SK-N-SH (cell line): ENCODE results near the gene RAPGEF3. TPM values are rescaled to one million over a fixed set of nuclear protein-coding genes. Genes with fewer than 3 reads are reported as not detected.

Source experiments
- CTCF ChIA-PET: fragments of 300-600, 350-600 bp; formaldehyde crosslinking; extraction: SDS; loops from one replicate; lab custom pipeline; 2021; lab: Yijun Ruan, JAX
- POLR2A ChIA-PET: fragments of 350-600 bp; sonication (Branson Sonifier 250); formaldehyde crosslinking; extraction: SDS; loops from one replicate; lab custom pipeline; 2020; ENCODE audit warnings: antibody characterized with exemption, inconsistent platforms; lab: Yijun Ruan, JAX
- DNase-seq: peaks from one replicate; pipeline ENCODE4 v3.0.0; 2012
- H2AFZ ChIP-seq: fragments of 200-600 bp; sonication (generic); 2 replicates; pipeline ENCODE4 v1.8.1; 2016; ENCODE audit warnings: antibody characterized with exemption, mild to moderate bottlenecking, low read depth
- H3F3A ChIP-seq: fragments of 200-600 bp; sonication (generic); replicated peaks from 2 replicates; pipeline ENCODE3; 2016; ENCODE audit warnings: antibody characterized with exemption, mild to moderate bottlenecking; ENCODE audit not compliant: insufficient read depth
- H3K27ac ChIP-seq, 2 experiments: fragments of 200-500 bp in 1 of 2; fragments of 200-600 bp in 1 of 2; sonication (Bioruptor generic) in 1 of 2; sonication (generic), shearing (Covaris generic) in 1 of 2; 2 replicates each; pipeline versions ENCODE4 v1.5.1 to v1.6.1; 2014 to 2016; ENCODE audit warnings: low read depth in 2 of 2, inconsistent platforms in 1 of 2, low read length in 1 of 2, mild to moderate bottlenecking in 1 of 2, mixed read lengths in 1 of 2
- H3K27me3 ChIP-seq: fragments of 200-600 bp; sonication (generic), shearing (Covaris generic); 2 replicates; pipeline ENCODE4 v1.6.1; 2016; ENCODE audit warnings: mixed run types; ENCODE audit not compliant: insufficient read depth
- H3K36me3 ChIP-seq, 2 experiments: fragments of 200-500 bp in 1 of 2; fragments of 200-600 bp in 1 of 2; sonication (Bioruptor generic) in 1 of 2; sonication (generic) in 1 of 2; replicated peaks in 1 of 2; 2 replicates each; pipeline versions ENCODE3 to v1.5.1; 2014 to 2016; ENCODE audit warnings: low read length in 1 of 2, mild to moderate bottlenecking in 1 of 2; ENCODE audit not compliant: insufficient read depth in 2 of 2, control insufficient read depth in 1 of 2
- H3K4me1 ChIP-seq, 2 experiments: fragments of 200-500 bp in 1 of 2; fragments of 200-600 bp in 1 of 2; sonication (Bioruptor generic) in 1 of 2; sonication (generic), shearing (Covaris generic) in 1 of 2; 2 replicates each; pipeline versions ENCODE4 v1.5.1 to v1.6.1; 2014 to 2016; ENCODE audit warnings: low read depth in 1 of 2, low read length in 1 of 2, mixed run types in 1 of 2; ENCODE audit not compliant: insufficient read depth in 2 of 2, control insufficient read depth in 1 of 2
- H3K4me2 ChIP-seq: fragments of 200-600 bp; sonication (generic), shearing (Covaris generic); 2 replicates; pipeline ENCODE4 v1.6.1; 2017; ENCODE audit warnings: mixed run types
- H3K4me3 ChIP-seq, 2 experiments: fragments of 200-500 bp in 1 of 2; fragments of 200-600 bp in 1 of 2; sonication (Bioruptor generic) in 1 of 2; sonication (generic), shearing (Covaris generic) in 1 of 2; 2 replicates each; pipeline versions ENCODE4 v1.5.1 to v1.8.1; 2014 to 2016; ENCODE audit warnings: low read depth in 2 of 2, inconsistent platforms in 1 of 2, low read length in 1 of 2, mild to moderate bottlenecking in 1 of 2, mixed read lengths in 1 of 2, moderate library complexity in 1 of 2
- H3K79me2 ChIP-seq: fragments of 200-600 bp; sonication (generic); 2 replicates; pipeline ENCODE4 v1.8.1; 2017; ENCODE audit warnings: mild to moderate bottlenecking; ENCODE audit not compliant: insufficient read depth
- H3K9ac ChIP-seq: fragments of 200-600 bp; sonication (generic); 2 replicates; pipeline ENCODE4 v1.6.1; 2017; ENCODE audit warnings: mixed run types
- H3K9me2 ChIP-seq: fragments of 200-600 bp; sonication (generic); 2 replicates; pipeline ENCODE4 v1.6.1; 2017; ENCODE audit warnings: mixed run types
- H3K9me3 ChIP-seq: fragments of 200-600 bp; sonication (generic); 2 replicates; pipeline ENCODE4 v1.6.1; 2017; ENCODE audit warnings: mixed run types, mild to moderate bottlenecking, moderate library complexity
- H4K20me1 ChIP-seq: fragments of 200-600 bp; sonication (generic); 2 replicates; pipeline ENCODE4 v1.6.1; 2017; ENCODE audit warnings: mild to moderate bottlenecking, mixed run types; ENCODE audit not compliant: insufficient read depth
- CHD2 ChIP-seq: fragments of 150-350 bp; IDR thresholded peaks from 2 replicates; pipeline ENCODE4 v1.6.1; 2018; ENCODE audit warnings: low read length; ENCODE audit not compliant: partially characterized antibody
- ELF1 ChIP-seq: IDR thresholded peaks from 2 replicates; pipeline ENCODE4 v1.4.0; 2012
- EP300 ChIP-seq, 2 experiments: IDR thresholded peaks; 2 replicates each; pipeline versions ENCODE4 v1.4.0 to v1.6.1; 2012; ENCODE audit warnings: borderline replicate concordance in 1 of 2, low read depth in 1 of 2, low read length in 1 of 2
- EZH2phosphoT487 ChIP-seq: fragments of 200-600 bp; sonication (generic); IDR thresholded peaks from 2 replicates; pipeline ENCODE4 v1.6.1; 2017; ENCODE audit warnings: low read depth, mixed run types, mild to moderate bottlenecking, antibody characterized with exemption, moderate library complexity, borderline replicate concordance
- FOSL2 ChIP-seq: IDR thresholded peaks from 2 replicates; pipeline ENCODE4 v1.4.0; 2012; ENCODE audit warnings: low read depth, mild to moderate bottlenecking, moderate library complexity, borderline replicate concordance
- GATA2 ChIP-seq: sonication (generic); formaldehyde crosslinking; IDR thresholded peaks from 2 replicates; pipeline ENCODE4 v1.5.0; 2020; ENCODE audit warnings: mild to moderate bottlenecking, missing genetic modification reagents
- JUND ChIP-seq: IDR thresholded peaks from 2 replicates; pipeline ENCODE4 v1.4.0; 2012
- MXI1 ChIP-seq: IDR thresholded peaks from 2 replicates; pipeline ENCODE4 v1.6.1; 2012; ENCODE audit warnings: mild to moderate bottlenecking, low read depth, low read length, improper control_type of control experiment
- NFIC ChIP-seq: IDR thresholded peaks from 2 replicates; pipeline ENCODE4 v1.4.0; 2012; ENCODE audit warnings: borderline replicate concordance
- NRF1 ChIP-seq: IDR thresholded peaks from 2 replicates; pipeline ENCODE4 v1.6.1; 2012; ENCODE audit warnings: low read depth, mild to moderate bottlenecking, low read length
- POLR2AphosphoS5 ChIP-seq: IDR thresholded peaks from 2 replicates; pipeline ENCODE4 v1.6.1; 2012; ENCODE audit warnings: low read depth, low read length
- RAD21 ChIP-seq: IDR thresholded peaks from 2 replicates; pipeline ENCODE4 v1.6.1; 2012; ENCODE audit warnings: mild to moderate bottlenecking, low read length
- RCOR1 ChIP-seq: fragments of 150-350 bp; IDR thresholded peaks from 2 replicates; pipeline ENCODE4 v1.6.1; 2017; ENCODE audit warnings: antibody characterized with exemption, low read length
- RFX5 ChIP-seq: IDR thresholded peaks from 2 replicates; pipeline ENCODE4 v1.6.1; 2012; ENCODE audit warnings: mild to moderate bottlenecking, improper control_type of control experiment, low read length
- RXRA ChIP-seq: IDR thresholded peaks from 2 replicates; pipeline ENCODE4 v1.4.0; 2012; ENCODE audit warnings: low read depth, mild to moderate bottlenecking, borderline replicate concordance
- TAF1 ChIP-seq: IDR thresholded peaks from 2 replicates; pipeline ENCODE4 v1.6.1; 2012; ENCODE audit warnings: low read depth, mild to moderate bottlenecking, low read length, moderate library complexity, borderline replicate concordance
- TCF12 ChIP-seq: IDR thresholded peaks from 2 replicates; pipeline ENCODE4 v1.4.0; 2012
- TEAD4 ChIP-seq: IDR thresholded peaks from 2 replicates; pipeline ENCODE4 v1.4.0; 2012; ENCODE audit warnings: mild to moderate bottlenecking, borderline replicate concordance; ENCODE audit not compliant: insufficient read depth
- WGBS: methylation state at CpG from one replicate; pipeline ENCODE4 v1.1.6; 2017; ENCODE audit warnings: low lambda C conversion rate; 5-methylcytosine and 5-hydroxymethylcytosine counted together
- polyA plus RNA-seq, 3 experiments: library from polyadenylated mRNA; depleted of rRNA; stranded (reverse); fragments of >200 nt; gene quantifications; 2 replicates each; pipeline ENCODE4 v1.2.3, GENCODE V29; 2012
- TF ChIP-seq, protein P1 (sequence below): IDR thresholded peaks from 2 replicates; pipeline ENCODE4 v1.4.0; 2012; ENCODE audit warnings: low read depth
- TF ChIP-seq, protein P2 (sequence below): IDR thresholded peaks from 2 replicates; pipeline ENCODE4 v1.6.1; 2012; ENCODE audit warnings: mild to moderate bottlenecking, low read depth, low read length, moderate library complexity
- TF ChIP-seq, protein P3 (sequence below): IDR thresholded peaks from 2 replicates; pipeline ENCODE4 v1.4.0; 2012; ENCODE audit warnings: low read depth, borderline replicate concordance

The RAPGEF3 gene
- polyA plus RNA-seq, 1 of the 3 experiments (the other 2 are of a cell fraction) = 0.90 TPM

DNA sequence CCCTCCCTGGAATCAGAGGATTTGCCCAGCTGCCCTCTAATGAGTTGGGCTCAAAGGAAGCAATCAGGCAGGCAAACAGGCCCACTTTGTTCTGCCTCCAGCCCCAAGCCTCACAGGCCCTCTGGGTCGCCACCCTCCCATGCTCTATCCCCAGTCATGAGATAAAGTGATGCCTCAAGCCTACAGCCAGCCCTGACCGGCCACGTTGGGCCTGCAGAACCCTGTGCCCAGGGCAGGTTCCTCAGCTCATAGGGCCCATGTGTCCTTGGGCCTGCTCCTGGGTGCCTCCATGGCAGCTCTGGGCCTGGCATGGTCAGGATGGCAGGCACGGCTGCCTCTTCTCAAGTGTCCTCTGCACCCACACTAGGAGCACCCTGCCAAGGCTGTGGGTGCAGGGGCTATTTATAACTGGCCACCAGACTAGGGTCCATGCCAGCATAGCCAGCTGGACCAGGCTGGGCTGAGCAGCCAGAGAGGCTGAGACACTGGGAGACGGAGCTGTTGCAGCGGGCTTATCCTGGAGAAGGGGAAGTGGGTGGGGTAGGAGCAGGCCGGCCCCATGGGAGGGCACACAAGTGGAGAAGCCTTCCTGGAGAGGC, 40.8 kb upstream of the RAPGEF3 start (continued):
- TF ChIP-seq POLR2AphosphoS5 (no peak), EZH2phosphoT487 (no peak), CHD2 (no peak), TAF1 (no peak), TEAD4 (no peak), TCF12 (no peak), GATA2 (no peak), NRF1 (no peak), EP300 (IDR thresholded peaks at IDR 0.05; ENCODE audit: borderline replicate concordance in 1 of 2, low read depth in 1 of 2, low read length in 1 of 2) (no peak)

DNA sequence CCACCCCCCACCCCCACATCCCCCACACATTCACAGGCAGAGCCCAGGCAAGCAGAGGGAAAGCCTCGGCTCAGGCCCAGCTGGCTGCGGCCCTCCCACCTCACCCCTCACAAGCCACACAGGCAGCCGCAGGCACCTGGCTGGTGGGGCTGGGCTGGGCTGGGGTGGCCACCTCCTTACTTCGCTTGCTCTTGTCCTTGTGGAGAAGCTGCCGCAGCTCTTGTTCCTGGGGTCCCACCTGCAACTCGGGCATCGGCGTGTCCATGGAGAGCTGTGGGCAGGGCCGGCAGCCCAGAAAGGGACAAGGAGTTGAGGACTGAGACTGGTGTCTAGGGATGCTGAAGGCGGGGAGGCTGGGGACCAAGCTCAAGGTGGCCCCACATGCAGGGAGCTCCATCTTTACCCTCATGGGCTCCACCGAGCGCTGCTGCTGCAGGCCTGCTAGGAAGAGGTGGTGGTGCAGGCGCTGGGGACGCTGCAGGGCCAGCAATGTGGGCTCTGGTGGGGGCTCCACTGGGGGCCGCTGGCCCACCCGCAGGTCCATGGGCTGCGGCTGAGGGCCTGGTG, 39.8 kb upstream of the RAPGEF3 start:
- H3K27me3 ChIP-seq = no peaks in the 10 kb centered on the region
- no peak overlapping the region for H3K4me2 ChIP-seq
- H3K36me3 ChIP-seq = peaks cover 14 to 50% of the 10 kb centered on the region in 2 experiments
- WGBS = 98% methylated on average over 7 of the region's 17 CpGs
- no peak for TF ChIP-seq EP300 (IDR thresholded peaks at IDR 0.05; ENCODE audit: borderline replicate concordance in 1 of 2, low read depth in 1 of 2, low read length in 1 of 2)
- no peak for TF ChIP-seq CHD2
- no peak for TF ChIP-seq JUND
- no peak for TF ChIP-seq ELF1
- TF ChIP-seq POLR2AphosphoS5 = no peak
- TF ChIP-seq, protein P1, sequence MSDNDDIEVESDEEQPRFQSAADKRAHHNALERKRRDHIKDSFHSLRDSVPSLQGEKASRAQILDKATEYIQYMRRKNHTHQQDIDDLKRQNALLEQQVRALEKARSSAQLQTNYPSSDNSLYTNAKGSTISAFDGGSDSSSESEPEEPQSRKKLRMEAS = no peak
- TF ChIP-seq, protein P2, sequence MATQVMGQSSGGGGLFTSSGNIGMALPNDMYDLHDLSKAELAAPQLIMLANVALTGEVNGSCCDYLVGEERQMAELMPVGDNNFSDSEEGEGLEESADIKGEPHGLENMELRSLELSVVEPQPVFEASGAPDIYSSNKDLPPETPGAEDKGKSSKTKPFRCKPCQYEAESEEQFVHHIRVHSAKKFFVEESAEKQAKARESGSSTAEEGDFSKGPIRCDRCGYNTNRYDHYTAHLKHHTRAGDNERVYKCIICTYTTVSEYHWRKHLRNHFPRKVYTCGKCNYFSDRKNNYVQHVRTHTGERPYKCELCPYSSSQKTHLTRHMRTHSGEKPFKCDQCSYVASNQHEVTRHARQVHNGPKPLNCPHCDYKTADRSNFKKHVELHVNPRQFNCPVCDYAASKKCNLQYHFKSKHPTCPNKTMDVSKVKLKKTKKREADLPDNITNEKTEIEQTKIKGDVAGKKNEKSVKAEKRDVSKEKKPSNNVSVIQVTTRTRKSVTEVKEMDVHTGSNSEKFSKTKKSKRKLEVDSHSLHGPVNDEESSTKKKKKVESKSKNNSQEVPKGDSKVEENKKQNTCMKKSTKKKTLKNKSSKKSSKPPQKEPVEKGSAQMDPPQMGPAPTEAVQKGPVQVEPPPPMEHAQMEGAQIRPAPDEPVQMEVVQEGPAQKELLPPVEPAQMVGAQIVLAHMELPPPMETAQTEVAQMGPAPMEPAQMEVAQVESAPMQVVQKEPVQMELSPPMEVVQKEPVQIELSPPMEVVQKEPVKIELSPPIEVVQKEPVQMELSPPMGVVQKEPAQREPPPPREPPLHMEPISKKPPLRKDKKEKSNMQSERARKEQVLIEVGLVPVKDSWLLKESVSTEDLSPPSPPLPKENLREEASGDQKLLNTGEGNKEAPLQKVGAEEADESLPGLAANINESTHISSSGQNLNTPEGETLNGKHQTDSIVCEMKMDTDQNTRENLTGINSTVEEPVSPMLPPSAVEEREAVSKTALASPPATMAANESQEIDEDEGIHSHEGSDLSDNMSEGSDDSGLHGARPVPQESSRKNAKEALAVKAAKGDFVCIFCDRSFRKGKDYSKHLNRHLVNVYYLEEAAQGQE = no peak
- TF ChIP-seq RXRA = no peak
- no peak for TF ChIP-seq NFIC
- TF ChIP-seq TAF1 = no peak
- TF ChIP-seq MXI1 = no peak
- no peak for TF ChIP-seq RFX5
- TF ChIP-seq RAD21 = no peak
- TF ChIP-seq RCOR1 = no peak
- TF ChIP-seq, protein P3, sequence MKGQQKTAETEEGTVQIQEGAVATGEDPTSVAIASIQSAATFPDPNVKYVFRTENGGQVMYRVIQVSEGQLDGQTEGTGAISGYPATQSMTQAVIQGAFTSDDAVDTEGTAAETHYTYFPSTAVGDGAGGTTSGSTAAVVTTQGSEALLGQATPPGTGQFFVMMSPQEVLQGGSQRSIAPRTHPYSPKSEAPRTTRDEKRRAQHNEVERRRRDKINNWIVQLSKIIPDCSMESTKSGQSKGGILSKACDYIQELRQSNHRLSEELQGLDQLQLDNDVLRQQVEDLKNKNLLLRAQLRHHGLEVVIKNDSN = no peak
- TF ChIP-seq TCF12 = no peak
- no peak for TF ChIP-seq FOSL2
- POLR2A ChIA-PET = no interaction called here
- H3F3A ChIP-seq = no peaks in the 10 kb centered on the region
- peaks cover 12 to 31% of the 10 kb centered on the region in 2 experiments; a peak in 2 of 4 replicates for H3K4me1 ChIP-seq
- CTCF ChIA-PET = interaction anchor here (0.9 to 15.5 kb wide), 9 partner anchors 9 to 150 kb away, joined by 3 to 247 read pairs (median 7); no protein-coding TSS in a partner anchor
- no peak overlapping the region for H2AFZ ChIP-seq
- no peak overlapping the region for H3K27ac ChIP-seq
- no peak overlapping the region for H3K9ac ChIP-seq
- peaks cover 52% of the 10 kb centered on the region for H4K20me1 ChIP-seq
- H3K9me2 ChIP-seq = no peaks in the 10 kb centered on the region
- DNase-seq = no peak
- H3K79me2 ChIP-seq = peaks cover 56% of the 10 kb centered on the region
- H3K4me3 ChIP-seq = no peak overlapping the region
- H3K9me3 ChIP-seq = no peaks in the 10 kb centered on the region
